Adipose tissue (tissue), 3 donors: ENCODE results near the gene FREM3. TPM values are rescaled to one million over a fixed set of nuclear protein-coding genes. Genes with fewer than 3 reads are reported as not detected.
"Not testable (repeated sequence)": the region's sequence is repeated elsewhere in the genome, so short reads cannot be mapped to it uniquely, and the experiment has no call there.

Source experiments
- H3K27ac ChIP-seq: one replicate; pipeline ENCODE4 v1.5.1; 2013; ENCODE audit warnings: low read depth, low read length
- WGBS, 3 donors: extraction: QIAGEN DNeasy Blood & Tissue Kit; methylation state at CpG; one replicate each; pipeline ENCODE4 v1.1.7; 2013; 5-methylcytosine and 5-hydroxymethylcytosine counted together
- polyA plus RNA-seq, 3 donors: library from polyadenylated mRNA; stranded (reverse); fragments of 200-250 nt; gene quantifications; one replicate each; pipeline ENCODE4 v1.2.3, GENCODE V29; 2013
- donor health status: healthy with polysubstance abuse.
- donor health status: Bipolar disorder and iron deficiency.
- donor health status: healthy.

FREM3 gene
- polyA plus RNA-seq, 3 donors, result 0.01 to 0.11 TPM; not detected in 1

DNA sequence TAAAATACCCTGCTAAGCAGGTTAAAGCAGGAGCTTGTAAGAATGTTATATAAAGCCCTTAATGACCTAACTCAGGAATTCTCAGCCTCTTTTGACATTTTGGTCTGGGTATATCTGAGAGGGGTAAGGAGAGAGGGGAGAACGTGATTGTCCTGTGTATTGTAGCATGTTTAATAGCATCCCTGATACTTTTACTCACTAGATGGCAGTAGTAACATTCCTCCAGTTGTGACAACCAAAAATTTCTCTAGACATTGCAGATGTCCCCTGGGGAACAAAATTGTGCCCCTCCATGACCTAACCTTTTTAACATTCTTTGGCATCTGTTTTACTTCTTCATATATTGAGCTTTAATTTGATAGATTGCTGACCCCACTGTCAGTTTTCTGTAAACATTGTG, 169.1 kb downstream of the FREM3 start:
- WGBS, 3 donors, result 40 to 68% (median 53%) methylated on average over 1 of the region's 1 CpG
- no peak overlapping the region for H3K27ac ChIP-seq

DNA sequence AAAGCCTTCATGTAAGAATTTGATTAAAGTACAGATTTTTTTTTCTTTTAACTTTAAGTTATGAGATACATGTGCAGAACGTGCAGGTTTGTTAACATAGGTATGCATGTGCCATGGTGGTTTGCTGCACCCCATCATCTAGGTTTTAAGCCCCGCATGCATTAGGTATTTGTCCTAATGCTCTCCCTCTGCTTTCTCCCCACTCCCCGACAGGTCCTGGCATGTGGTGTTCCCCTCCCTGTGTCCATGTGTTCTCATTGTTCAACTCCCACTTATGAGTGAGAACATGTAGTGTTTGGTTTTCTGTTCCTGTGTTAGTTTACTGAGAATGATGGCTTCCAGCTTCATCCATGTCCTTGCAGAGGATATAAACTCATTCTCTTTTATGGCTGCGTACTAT, 172.4 kb downstream of the FREM3 start:
- H3K27ac ChIP-seq, result not testable (repeated sequence)
- 93 to 97% (median 96%) methylated on average over 4 of the region's 4 CpGs for WGBS, 3 donors

Other genes with a start within 250 kb of the FREM3 start
- gene SMARCA5, start 187.0 kb downstream of the FREM3 start, polyA plus RNA-seq, result 10 to 100 TPM; 10.6 to 16.0 (median 14.0) TPM
- 1 to 10 TPM in 2 of 3 donors, under 1 TPM in 1; 0.15 to 1.7 (median 1.2) TPM for gene GYPE, start 204.9 kb upstream of the FREM3 start, polyA plus RNA-seq